Glutamatergic neuron (in vitro differentiated cells): ENCODE results near the gene TRIM22. TPM values are rescaled to one million over a fixed set of nuclear protein-coding genes. Genes with fewer than 3 reads are reported as not detected.
"Not testable (repeated sequence)": the region's sequence is repeated elsewhere in the genome, so short reads cannot be mapped to it uniquely, and the experiment has no call there.

ENCODE experiments used
- DNase-seq: peaks from one replicate; pipeline ENCODE4 v3.0.0; 2022
- H3K27ac Mint-ChIP-seq: one replicate; pipeline ENCODE4 v1.8.0; 2020; ENCODE audit warnings: mild to moderate bottlenecking, mixed read lengths, inconsistent platforms; ENCODE audit not compliant: unreplicated experiment
- H3K27me3 Mint-ChIP-seq: one replicate; pipeline ENCODE4 v1.8.0; 2020; ENCODE audit warnings: mild to moderate bottlenecking, moderate library complexity, mixed read lengths, inconsistent platforms; ENCODE audit not compliant: unreplicated experiment
- H3K36me3 Mint-ChIP-seq: one replicate; pipeline ENCODE4 v1.8.0; 2020; ENCODE audit warnings: mild to moderate bottlenecking, mixed read lengths, inconsistent platforms; ENCODE audit not compliant: unreplicated experiment
- H3K4me1 Mint-ChIP-seq: one replicate; pipeline ENCODE4 v1.8.0; 2020; ENCODE audit warnings: mild to moderate bottlenecking, low read depth, mixed read lengths, inconsistent platforms; ENCODE audit not compliant: unreplicated experiment
- H3K4me3 Mint-ChIP-seq: one replicate; pipeline ENCODE4 v1.8.0; 2020; ENCODE audit warnings: mild to moderate bottlenecking, mixed read lengths, inconsistent platforms; ENCODE audit not compliant: unreplicated experiment
- H3K9me3 Mint-ChIP-seq: one replicate; pipeline ENCODE4 v1.8.0; 2020; ENCODE audit warnings: mild to moderate bottlenecking, moderate library complexity, mixed read lengths, inconsistent platforms; ENCODE audit not compliant: unreplicated experiment
- CTCF ChIP-seq: fragments of 200-600 bp; sonication (generic); IDR thresholded peaks from one replicate; pipeline ENCODE4 v1.5.0; 2021; ENCODE audit not compliant: partially characterized antibody, unreplicated experiment
- total RNA-seq: library from RNA; stranded (reverse); fragmentation: NEBNext Ultra II Directional; extraction: Animal tissue kit (Norgen Biotek cat#: 25700); gene quantifications from one replicate; pipeline ENCODE4 v1.2.1, GENCODE V29; 2021; ENCODE audit not compliant: unreplicated experiment

Gene TRIM22
- total RNA-seq, 1 donor from 2014 or later = 5.0 TPM

- Mint-ChIP-seq H3K9me3 (no peaks in the 10 kb centered on the region), H3K36me3 (no peaks in the 10 kb centered on the region), H3K27me3 (no peaks in the 10 kb centered on the region), H3K27ac (no peak overlapping the region), H3K4me1 (no peaks in the 10 kb centered on the region), H3K4me3 (no peak overlapping the region)
- no peak for DNase-seq
- no peak for TF ChIP-seq CTCF
Measured at GRCh38 chr11:5713695-5714094, 24.1 kb downstream of the TRIM22 start.

GRCh38 chr11:5716518-5716917, 26.9 kb downstream of the TRIM22 start:
- not testable (repeated sequence) for H3K27me3 Mint-ChIP-seq, DNase-seq, H3K27ac Mint-ChIP-seq, H3K4me1 Mint-ChIP-seq, H3K36me3 Mint-ChIP-seq, H3K4me3 Mint-ChIP-seq, H3K9me3 Mint-ChIP-seq

GRCh38 chr11:5719703-5720495, 30.3 kb downstream of the TRIM22 start:
- Mint-ChIP-seq H3K27me3 (peaks cover 2% of the 10 kb centered on the region), H3K36me3 (no peaks in the 10 kb centered on the region), H3K4me3 (no peak overlapping the region), H3K27ac (no peak overlapping the region), H3K4me1 (no peaks in the 10 kb centered on the region), H3K9me3 (peaks cover 1% of the 10 kb centered on the region)
- no peak for TF ChIP-seq CTCF
- DNase-seq = no peak

- no peak for TF ChIP-seq CTCF
- Mint-ChIP-seq H3K27me3 (peaks cover 5% of the 10 kb centered on the region), H3K27ac (no peak overlapping the region)
Measured at GRCh38 chr11:5722622-5723021, 33.0 kb downstream of the TRIM22 start.

GRCh38 chr11:5726351-5726750, 36.8 kb downstream of the TRIM22 start:
- peaks cover 3% of the 10 kb centered on the region for H3K27me3 Mint-ChIP-seq
- no peak for DNase-seq
- H3K36me3 Mint-ChIP-seq = no peaks in the 10 kb centered on the region
- no peak for TF ChIP-seq CTCF
- no peak overlapping the region for H3K27ac Mint-ChIP-seq
- H3K4me3 Mint-ChIP-seq = no peak overlapping the region
- H3K9me3 Mint-ChIP-seq = peaks cover 1% of the 10 kb centered on the region
- H3K4me1 Mint-ChIP-seq = no peaks in the 10 kb centered on the region

More at GRCh38 chr11:5722622-5723021, 33.0 kb downstream of the TRIM22 start:
- no peak overlapping the region for H3K4me3 Mint-ChIP-seq
- H3K9me3 Mint-ChIP-seq = peaks cover 1% of the 10 kb centered on the region
- no peaks in the 10 kb centered on the region for H3K4me1 Mint-ChIP-seq
- no peaks in the 10 kb centered on the region for H3K36me3 Mint-ChIP-seq
- DNase-seq = no peak
